BJ (cell line): ENCODE measurements around the gene SGTB. TPM values are rescaled to one million over a fixed set of nuclear protein-coding genes. Genes with fewer than 3 reads are reported as not detected.

Source experiments
- CTCF ChIA-PET: fragments of 350-600 bp; formaldehyde crosslinking; extraction: SDS; loops from one replicate; lab custom pipeline; 2021; ENCODE audit warnings: antibody characterized with exemption, inconsistent platforms; lab: Yijun Ruan, JAX
- POLR2A ChIA-PET: fragments of 300-600 bp; sonication (Branson Sonifier 250); formaldehyde crosslinking; extraction: SDS; loops from one replicate; lab custom pipeline; 2021; ENCODE audit warnings: antibody characterized with exemption; lab: Charles Lee
- DNase-seq: peaks from one replicate; pipeline ENCODE4 v3.0.0-alpha.2; 2011; ENCODE audit warnings: low read depth
- H3K27me3 ChIP-seq: 2 replicates; pipeline ENCODE4 v1.6.0; 2011; ENCODE audit warnings: low read length; ENCODE audit not compliant: control insufficient read depth, insufficient read depth
- H3K36me3 ChIP-seq: 2 replicates; pipeline ENCODE4 v1.5.1; 2011; ENCODE audit warnings: low read length; ENCODE audit not compliant: control insufficient read depth, insufficient read depth
- H3K4me3 ChIP-seq: 2 replicates; pipeline ENCODE4 v1.5.1; 2011; ENCODE audit warnings: low read depth, mild to moderate bottlenecking, control low read depth, low read length
- polyA plus RNA-seq: library from polyadenylated mRNA; depleted of rRNA; stranded (reverse); fragments of >200 nt; gene quantifications from 2 replicates; pipeline ENCODE4 v1.2.3, GENCODE V29; 2011
- TF ChIP-seq, protein P1 (sequence below): IDR thresholded peaks from 2 replicates; pipeline ENCODE4 v1.5.1; 2011; ENCODE audit warnings: low read depth, mild to moderate bottlenecking, control low read depth, inconsistent platforms, low read length, moderate library complexity; ENCODE audit not compliant: insufficient read depth

The SGTB gene
- polyA plus RNA-seq, 1 experiment, result 6.5 TPM

DNA sequence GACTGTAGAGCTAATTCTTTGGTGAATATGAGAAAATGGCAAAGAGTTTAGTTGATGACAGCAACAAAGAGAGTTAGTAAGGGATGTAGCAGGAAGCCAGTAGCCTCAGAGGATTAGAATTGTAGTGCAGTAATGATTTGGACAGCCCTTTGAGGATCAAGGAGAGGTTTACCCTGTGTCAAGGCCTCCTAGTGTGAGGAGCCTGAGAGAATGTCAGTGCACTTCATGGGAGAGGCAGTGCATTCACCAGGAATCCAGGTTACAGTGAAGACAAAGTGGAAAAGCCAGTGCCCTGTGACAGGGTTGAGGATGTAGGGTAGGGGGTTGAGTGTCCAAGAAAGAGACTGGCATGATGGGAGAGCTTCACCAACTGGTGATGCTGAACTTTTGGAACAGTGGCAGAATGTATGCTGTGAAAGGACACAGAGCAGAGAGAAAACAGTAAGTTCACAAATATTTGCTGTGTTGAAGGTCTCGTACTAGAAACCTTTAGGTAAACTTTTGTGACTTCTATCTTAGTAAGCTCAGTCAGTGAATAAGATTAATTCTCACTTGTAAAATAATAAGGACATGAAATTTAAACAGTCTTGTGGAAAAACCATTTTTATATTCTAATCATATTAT, 27.4 kb upstream of the SGTB start:
- no peaks in the 10 kb centered on the region for H3K36me3 ChIP-seq
- CTCF ChIA-PET, result interaction anchor here (1.1 kb wide), 1 partner anchor 9 kb away, joined by 3 read pairs; no protein-coding TSS in a partner anchor
- no peaks in the 10 kb centered on the region for H3K27me3 ChIP-seq
- POLR2A ChIA-PET, result no interaction called here
- no peak for DNase-seq
- H3K4me3 ChIP-seq, result no peak overlapping the region
- TF ChIP-seq, protein P1, sequence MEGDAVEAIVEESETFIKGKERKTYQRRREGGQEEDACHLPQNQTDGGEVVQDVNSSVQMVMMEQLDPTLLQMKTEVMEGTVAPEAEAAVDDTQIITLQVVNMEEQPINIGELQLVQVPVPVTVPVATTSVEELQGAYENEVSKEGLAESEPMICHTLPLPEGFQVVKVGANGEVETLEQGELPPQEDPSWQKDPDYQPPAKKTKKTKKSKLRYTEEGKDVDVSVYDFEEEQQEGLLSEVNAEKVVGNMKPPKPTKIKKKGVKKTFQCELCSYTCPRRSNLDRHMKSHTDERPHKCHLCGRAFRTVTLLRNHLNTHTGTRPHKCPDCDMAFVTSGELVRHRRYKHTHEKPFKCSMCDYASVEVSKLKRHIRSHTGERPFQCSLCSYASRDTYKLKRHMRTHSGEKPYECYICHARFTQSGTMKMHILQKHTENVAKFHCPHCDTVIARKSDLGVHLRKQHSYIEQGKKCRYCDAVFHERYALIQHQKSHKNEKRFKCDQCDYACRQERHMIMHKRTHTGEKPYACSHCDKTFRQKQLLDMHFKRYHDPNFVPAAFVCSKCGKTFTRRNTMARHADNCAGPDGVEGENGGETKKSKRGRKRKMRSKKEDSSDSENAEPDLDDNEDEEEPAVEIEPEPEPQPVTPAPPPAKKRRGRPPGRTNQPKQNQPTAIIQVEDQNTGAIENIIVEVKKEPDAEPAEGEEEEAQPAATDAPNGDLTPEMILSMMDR, result no peak

DNA sequence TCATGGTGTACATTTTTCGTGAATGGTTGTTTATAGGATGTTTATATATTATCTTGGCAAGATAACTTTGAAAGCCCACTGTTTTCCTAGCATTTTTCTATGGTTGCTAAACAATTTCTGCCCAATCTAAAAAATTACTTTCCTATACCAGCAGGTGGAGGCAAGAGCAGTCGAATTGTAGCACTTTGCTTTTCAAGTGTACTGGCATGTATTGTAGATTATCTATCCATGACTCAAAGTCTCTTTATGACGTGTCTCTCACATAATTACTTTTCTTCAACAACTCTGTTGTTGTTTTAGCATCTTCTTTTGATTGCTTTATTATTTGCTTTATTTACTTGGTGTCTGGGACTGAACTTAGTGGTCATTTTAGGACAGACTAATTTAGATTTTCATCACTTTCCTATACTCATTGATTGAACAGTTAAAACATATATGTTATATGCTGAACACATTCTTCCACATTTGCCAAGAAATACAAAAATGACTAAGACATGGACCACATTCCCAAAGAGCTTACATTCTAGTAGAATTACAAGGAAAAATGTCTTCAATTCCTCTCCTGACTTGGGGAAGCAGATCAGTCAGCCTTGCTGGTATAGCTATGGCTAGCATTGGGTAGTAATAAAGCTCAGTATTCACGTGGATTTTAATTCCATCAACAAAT, 20.8 kb upstream of the SGTB start:
- CTCF ChIA-PET, result interaction anchor here (0.7 to 1.6 kb wide), 6 partner anchors 13 to 212 kb away, joined by 3 to 4 read pairs (median 3); no protein-coding TSS in a partner anchor
- DNase-seq, result peak; percentile 42
- Histone ChIP-seq H3K36me3 (no peaks in the 10 kb centered on the region), H3K27me3 (no peaks in the 10 kb centered on the region), H3K4me3 (no peak overlapping the region)
- TF ChIP-seq, protein P1, result peak; percentile 73
- POLR2A ChIA-PET, result interaction anchor here (0.6 kb wide), 1 partner anchor 125 kb away, joined by 6 read pairs; no protein-coding TSS in a partner anchor

DNA sequence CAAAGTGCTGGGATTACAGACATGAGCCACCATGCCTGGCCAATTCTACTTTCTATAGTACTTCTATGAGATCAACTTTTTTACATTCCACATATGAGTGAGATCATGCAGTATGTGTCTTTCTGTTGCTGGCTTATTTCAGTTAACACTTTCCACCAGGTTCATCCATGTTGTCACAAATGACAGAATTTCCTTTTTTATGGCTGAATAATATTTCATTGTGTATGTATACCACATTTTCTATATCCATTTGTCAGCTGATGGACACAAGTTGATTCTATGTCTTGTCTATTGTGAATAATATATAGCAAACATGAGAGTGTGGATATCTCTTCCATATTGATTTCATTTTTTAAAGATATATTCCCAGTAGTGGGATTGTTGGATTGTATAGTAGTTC, 17.3 kb upstream of the SGTB start:
- no peaks in the 10 kb centered on the region for H3K27me3 ChIP-seq
- ChIA-PET CTCF (no interaction called here), POLR2A (no interaction called here)
- H3K36me3 ChIP-seq, result no peaks in the 10 kb centered on the region
- no peak overlapping the region for H3K4me3 ChIP-seq
- DNase-seq, result no peak
- TF ChIP-seq, protein P1, result no peak

DNA sequence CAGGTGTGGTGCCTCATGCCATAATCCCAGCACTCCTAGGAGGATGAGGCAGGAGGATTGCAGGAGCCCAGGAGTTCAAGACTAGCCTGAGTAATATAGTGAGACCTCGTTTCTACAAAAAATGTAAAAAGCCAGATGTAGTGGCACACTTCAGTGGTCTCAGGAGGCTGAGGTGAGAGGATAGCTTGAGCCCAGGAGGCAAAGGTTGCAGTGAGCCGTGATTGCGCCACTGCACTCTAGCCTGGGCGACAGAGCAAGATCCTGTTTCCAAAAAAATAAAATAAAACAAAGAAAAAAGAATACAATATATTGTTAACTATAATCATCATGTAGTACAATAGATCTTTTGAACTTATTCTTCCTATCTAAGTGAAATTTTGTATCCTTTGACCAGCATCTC, 16.4 kb upstream of the SGTB start:
- ChIA-PET POLR2A (no interaction called here), CTCF (no interaction called here)
- TF ChIP-seq, protein P1, result no peak
- no peak for DNase-seq
- H3K36me3 ChIP-seq, result no peaks in the 10 kb centered on the region
- H3K4me3 ChIP-seq, result no peak overlapping the region
- no peaks in the 10 kb centered on the region for H3K27me3 ChIP-seq

DNA sequence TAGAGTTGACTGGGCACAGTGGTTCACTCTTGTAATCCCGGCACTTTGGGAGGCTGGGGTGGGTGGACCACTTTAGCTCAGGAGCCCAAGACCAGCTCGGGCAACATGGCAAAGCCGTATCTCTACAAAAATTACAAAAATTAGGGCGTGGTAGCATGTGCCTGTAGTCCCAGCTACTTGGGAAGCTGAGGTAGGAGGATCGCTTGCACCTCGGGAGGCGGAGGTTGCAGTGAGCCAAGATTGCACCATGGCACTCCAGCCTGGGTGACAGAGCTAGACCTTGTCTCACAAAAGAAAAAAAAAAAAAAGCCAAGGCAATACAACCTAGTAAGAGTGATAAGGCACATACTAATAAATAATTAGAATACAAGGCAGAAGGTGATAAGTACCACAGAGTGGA, 15.9 kb upstream of the SGTB start:
- no peaks in the 10 kb centered on the region for H3K27me3 ChIP-seq
- ChIA-PET CTCF (interaction anchor here (1.0 kb wide), 1 partner anchor 232 kb away, joined by 3 read pairs; no protein-coding TSS in a partner anchor), POLR2A (no interaction called here)
- TF ChIP-seq, protein P1, result no peak
- no peaks in the 10 kb centered on the region for H3K36me3 ChIP-seq
- DNase-seq, result no peak
- no peak overlapping the region for H3K4me3 ChIP-seq
